Activated effector memory CD4-positive, alpha-beta T cell treated with anti-CD3 and anti-CD28 coated beads, Interleukin-2, amount 50 U/mL, for 16 hours (primary cell): ENCODE results near the gene METTL26.

Source experiments
- DNase-seq: peaks from one replicate; pipeline ENCODE4 v3.0.0-alpha.2; 2020

Gene METTL26

GRCh38 chr16:674968-675883 is 39.1 kb upstream of the METTL26 start, which contains the start of gene RHBDL1:
Gene RHBDL1 (plus strand): TSS chr16:675671. CDS start chr16:675791, 120 bp downstream.
- no peak for DNase-seq

GRCh38 chr16:674214-674881 is 38.2 kb upstream of the METTL26 start:
- no peak for DNase-seq

GRCh38 chr16:673399-673991 is 37.4 kb upstream of the METTL26 start:
- DNase-seq, result no peak

- DNase-seq, result no peak
These were observed 36.7 kb upstream of the METTL26 start for GRCh38 chr16:672851-673250.

- no peak for DNase-seq
These were observed 36.3 kb upstream of the METTL26 start for GRCh38 chr16:672371-672770.

GRCh38 chr16:671353-672131 is 35.4 kb upstream of the METTL26 start:
- DNase-seq, result no peak

GRCh38 chr16:670485-671352 is 34.6 kb upstream of the METTL26 start:
- DNase-seq, result no peak

- DNase-seq, result no peak
These were observed 33.6 kb upstream of the METTL26 start for GRCh38 chr16:669666-670065.

- DNase-seq, result peak; percentile 72
These were observed 32.5 kb upstream of the METTL26 start for GRCh38 chr16:668519-669171.

- peak; percentile 97 for DNase-seq
These were observed 31.8 kb upstream of the METTL26 start, which contains the start of gene RHOT2 for GRCh38 chr16:667780-668518. Gene RHOT2 (plus strand): TSS chr16:668132. CDS start chr16:668200, 68 bp downstream.

- no peak for DNase-seq
These were observed 31.1 kb upstream of the METTL26 start for GRCh38 chr16:667113-667779.

- DNase-seq, result no peak
These were observed 30.5 kb upstream of the METTL26 start for GRCh38 chr16:666572-666971.

GRCh38 chr16:662597-662996 is 26.5 kb upstream of the METTL26 start:
- no peak for DNase-seq

GRCh38 chr16:662095-662494 is 26.0 kb upstream of the METTL26 start:
- no peak for DNase-seq

- DNase-seq, result no peak
These were observed 25.2 kb upstream of the METTL26 start for GRCh38 chr16:661184-661821.

GRCh38 chr16:660459-661183 is 24.5 kb upstream of the METTL26 start:
- DNase-seq, result peak; percentile 87

- no peak for DNase-seq
These were observed 24.0 kb upstream of the METTL26 start for GRCh38 chr16:660132-660458.

GRCh38 chr16:659618-660017 is 23.5 kb upstream of the METTL26 start:
- no peak for DNase-seq
